HS-27A (cell line): ENCODE data around the gene C20orf202.

Source experiments
- DNase-seq: peaks from one replicate; pipeline ENCODE4 v3.0.0-alpha.2; 2012; ENCODE audit warnings: low read depth, missing footprints

Gene C20orf202

DNA sequence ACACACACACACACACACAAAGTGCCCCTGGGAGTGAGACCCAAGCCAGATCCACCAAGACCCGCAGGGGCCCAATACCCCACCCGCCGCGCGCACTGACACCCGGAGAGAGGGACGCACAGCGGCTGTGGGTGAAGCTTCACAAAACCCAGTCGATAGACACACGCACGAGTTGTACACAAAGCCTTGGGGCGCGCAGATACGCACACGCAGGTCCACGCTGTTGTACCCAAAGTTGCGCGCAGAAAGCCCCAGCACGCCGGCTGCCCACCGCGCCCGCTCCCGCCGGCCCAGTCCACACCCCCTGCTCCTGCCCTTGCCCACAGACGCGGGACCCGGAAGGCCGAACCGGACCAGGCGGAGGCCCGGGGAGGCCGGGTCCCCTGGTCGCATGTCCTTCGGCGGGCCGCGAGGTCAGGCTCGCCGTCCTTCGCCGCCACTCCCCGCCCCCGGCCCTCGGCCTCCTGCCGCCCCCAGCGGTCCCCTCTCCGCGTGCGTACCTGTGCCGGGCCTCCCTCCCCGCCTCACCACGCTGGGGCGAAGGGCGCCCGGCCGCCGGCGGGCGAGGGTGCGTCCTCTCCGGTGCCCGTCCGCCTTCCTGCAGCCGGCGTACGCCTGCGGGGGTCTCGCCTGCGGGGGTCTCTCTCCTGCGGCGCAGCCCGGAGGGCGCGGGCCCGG is 18.5 kb upstream of the C20orf202 start, which contains the start of gene TMEM74B:
Gene TMEM74B, minus strand, starts transcription at position 344 of the 678 bp plus-strand sequence. CDS start 1,180 bp downstream, outside the sequence.
- DNase-seq, result no peak

DNA sequence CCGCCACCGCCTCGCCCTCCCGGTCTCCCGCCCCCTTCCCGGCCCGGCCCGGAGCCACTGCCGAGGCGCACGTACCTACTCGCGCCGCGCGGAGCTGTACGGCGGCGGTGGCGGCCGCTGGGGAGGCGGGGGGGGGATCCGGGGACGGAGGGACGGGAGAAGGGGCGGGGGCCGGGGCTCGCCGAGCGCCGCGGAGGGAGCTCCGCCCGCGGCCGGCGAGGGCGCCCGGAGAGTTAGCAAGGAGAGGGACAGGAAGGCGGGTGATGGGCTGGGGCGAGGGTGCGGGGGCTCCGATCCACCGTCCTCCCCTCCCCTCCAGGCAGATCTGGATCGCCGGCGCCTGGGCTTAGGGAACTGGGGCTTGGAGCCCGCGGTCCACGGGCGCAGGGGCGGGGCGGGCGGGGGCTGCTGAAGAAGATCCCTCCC is 17.9 kb upstream of the C20orf202 start:
- DNase-seq, result no peak

DNA sequence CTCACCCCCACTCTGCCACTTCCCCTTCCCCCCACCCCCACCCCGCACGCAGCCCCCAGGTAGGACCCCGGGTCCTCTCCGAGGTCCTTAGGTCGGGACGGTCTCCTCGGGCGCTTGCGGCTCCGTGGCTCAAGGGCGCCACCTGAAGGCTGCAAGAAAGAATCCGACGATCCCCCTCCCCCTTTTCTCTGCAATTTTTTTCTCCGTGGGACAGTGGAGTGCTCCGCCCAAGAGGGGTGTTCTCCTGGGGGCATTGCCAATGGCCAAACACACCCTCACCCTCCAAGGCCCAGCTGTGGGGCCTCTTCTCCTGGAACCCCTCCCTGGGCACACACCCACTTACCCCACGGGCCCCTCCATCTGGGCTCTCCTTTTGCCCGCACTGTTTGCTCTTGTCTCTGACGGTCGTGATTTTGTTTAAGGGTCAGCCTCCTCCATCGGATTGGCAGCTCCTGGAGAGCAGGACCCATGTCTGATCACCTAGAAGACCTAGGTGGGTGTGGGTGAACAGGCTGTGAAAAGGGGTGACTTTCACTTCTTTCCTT is 17.4 kb upstream of the C20orf202 start:
- DNase-seq, result no peak

GRCh38 chr20:1186367-1186991 is 16.8 kb upstream of the C20orf202 start:
- no peak for DNase-seq

GRCh38 chr20:1187605-1188171 is 15.6 kb upstream of the C20orf202 start:
- no peak for DNase-seq

DNA sequence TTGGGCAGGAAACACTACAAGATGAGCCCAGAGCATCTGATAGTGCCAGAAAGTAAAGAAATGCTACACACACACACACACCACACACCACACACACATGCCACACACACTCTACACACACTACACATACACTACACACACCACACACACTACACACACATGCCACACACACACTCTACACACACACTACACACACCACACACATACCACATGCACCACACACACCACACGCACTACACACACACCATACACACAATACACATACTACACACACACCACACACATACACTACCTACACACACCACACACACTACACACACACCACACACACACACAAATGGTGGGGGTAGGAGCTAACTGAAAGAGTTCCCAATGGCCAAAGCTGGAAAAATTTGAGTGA is 14.9 kb upstream of the C20orf202 start:
- no peak for DNase-seq

DNA sequence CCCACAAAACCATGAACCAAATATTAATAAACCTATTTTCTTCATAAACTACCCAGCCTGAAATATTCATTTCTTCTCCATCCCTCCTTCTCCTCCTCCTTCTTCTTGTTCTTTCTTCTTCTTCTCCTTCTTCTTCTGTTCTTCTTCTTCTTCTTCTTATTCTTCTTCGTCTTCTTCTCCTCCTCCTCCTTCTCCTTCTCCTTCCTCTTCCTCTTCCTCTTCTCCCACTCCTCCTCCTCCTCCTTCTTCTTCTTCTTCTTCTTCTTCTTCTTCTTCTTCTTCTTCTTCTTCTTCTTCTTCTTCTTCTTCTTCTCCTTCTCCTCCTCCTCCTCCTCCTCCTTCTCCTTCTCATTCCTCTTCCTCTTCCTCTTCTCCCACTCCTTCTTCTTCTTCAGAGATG is 13.4 kb upstream of the C20orf202 start:
- DNase-seq, result no peak

- DNase-seq, result no peak
Measured at GRCh38 chr20:1190847-1191246, 12.4 kb upstream of the C20orf202 start.

GRCh38 chr20:1191299-1191698 is 12.0 kb upstream of the C20orf202 start:
- no peak for DNase-seq

DNA sequence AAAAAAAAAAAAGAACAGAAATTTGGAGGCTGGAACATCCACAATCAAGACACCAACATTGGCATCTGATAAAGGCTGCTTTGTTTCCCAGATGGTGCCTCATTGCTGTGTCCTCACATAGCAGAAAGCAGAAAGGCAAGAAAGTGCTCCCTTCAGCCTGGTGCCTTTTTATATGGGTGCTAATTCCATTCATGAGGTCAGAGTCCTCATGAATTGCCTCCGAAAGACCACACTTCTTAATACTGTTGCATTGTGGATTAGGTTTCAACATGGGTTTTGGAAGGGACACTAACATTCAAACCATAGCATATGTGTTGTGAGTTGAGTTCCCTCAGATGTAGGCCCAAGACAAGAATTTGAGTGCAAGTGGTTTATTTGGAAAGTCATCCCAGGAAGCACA is 8.0 kb upstream of the C20orf202 start:
- DNase-seq, result no peak

- DNase-seq, result no peak
Measured at GRCh38 chr20:1196634-1197033, 6.6 kb upstream of the C20orf202 start.

DNA sequence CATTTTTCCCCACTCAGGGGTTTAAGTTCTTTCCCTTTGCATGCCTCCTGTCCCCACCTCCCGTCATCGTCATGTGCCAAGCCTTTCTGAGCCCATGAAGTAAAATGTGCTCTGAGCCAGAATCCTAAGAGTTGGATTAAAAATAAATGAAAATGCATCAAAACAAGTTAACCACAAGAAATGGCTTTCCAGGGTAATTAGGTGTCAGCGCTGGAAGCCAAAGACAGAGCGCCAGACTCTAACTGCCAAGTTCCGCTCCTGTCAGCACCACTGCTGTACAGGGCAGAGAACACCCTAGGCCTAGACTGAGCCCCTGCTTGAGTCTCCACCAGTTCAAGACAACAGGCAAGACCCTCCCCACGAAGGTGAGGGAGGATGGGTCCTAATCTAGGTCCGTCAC is 5.5 kb upstream of the C20orf202 start:
- no peak for DNase-seq

- DNase-seq, result no peak
Measured at GRCh38 chr20:1198751-1199150, 4.5 kb upstream of the C20orf202 start.

- no peak for DNase-seq
Measured at GRCh38 chr20:1199212-1199873, 3.9 kb upstream of the C20orf202 start.

DNA sequence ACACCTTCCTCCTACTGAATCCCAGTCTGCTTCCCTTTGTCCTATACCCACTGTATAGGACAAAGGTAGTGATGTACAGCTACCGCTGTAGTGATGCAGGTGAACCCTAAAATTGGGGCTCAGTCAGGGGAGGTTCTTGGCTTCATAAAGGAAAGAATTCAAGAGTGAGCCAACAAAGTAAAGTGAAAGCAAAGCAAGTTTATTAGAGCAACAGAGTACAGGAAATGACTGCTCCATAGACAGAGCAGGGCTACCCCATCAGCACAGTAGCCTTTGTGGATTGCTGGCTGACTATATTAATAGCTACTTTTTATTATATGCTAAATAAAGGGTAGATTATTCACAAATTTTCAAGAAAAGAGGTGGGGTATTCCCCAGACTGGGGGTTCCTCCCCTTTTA is 3.3 kb upstream of the C20orf202 start:
- no peak for DNase-seq

- DNase-seq, result no peak
Measured at GRCh38 chr20:1203630-1204029, 376 bp downstream of the C20orf202 start.

- DNase-seq, result no peak
Measured at GRCh38 chr20:1204113-1204512, 859 bp downstream of the C20orf202 start.

DNA sequence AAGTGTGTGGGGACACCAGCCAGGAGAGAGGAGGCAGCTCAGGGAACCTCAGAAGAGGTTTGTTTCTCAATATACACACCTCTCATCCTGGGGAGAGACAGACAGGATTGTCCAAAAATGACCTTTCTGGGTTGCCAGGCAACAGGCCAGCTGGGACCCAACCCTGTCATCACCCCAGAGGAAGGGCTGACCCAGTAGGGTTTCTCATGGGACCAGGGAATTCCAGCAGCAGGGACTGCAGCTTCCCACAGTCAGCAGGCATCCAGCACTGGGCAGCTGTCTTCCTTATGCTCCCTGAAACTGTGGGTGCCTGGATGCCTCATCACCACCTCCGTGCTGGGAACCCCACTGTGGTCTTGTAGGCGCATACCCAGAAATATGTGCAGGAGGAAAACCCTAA is 1.3 kb downstream of the C20orf202 start:
- DNase-seq, result no peak

- no peak for DNase-seq
Measured at GRCh38 chr20:1205802-1206201, 2.5 kb downstream of the C20orf202 start.

GRCh38 chr20:1206366-1207148 is 3.3 kb downstream of the C20orf202 start:
- DNase-seq, result no peak

DNA sequence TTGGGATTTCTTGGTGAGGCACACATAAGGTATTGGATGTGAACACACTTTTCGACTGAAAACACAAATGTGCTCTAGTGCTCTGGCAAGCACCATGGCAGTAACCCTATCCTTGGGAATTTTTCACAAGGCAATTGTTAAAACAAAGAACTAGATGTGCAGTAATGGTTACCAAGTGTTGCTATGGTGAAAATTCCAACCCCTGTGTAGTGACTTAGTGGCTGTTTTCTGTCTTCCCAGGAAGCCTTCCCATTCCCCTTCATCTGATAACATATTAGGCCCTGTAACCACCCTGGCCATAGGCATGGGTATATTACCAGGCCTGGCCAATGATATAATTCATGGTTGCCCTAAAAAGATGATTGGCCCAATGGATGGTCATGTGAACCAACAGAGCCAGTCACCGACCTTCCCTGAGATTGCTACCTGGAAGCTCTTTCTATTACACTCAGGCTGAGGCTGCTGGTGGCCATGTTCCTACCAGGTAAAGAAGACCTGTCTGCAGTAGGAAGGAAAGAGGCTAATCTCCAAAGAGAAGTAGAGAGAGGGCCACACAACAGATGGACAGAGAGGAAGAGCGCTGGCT is 4.1 kb downstream of the C20orf202 start:
- no peak for DNase-seq
